ENCODE results near the gene CARS1. TPM values are rescaled to one million over a fixed set of nuclear protein-coding genes. Genes with fewer than 3 reads are reported as not detected.

The CARS1 gene
- total and polyA plus RNA-seq, 9 of the 15 experiments (the other 6 are each of a cell fraction or from before 2014, with no cell fraction given), result 14.4 to 106 (median 73.6) TPM

DNA sequence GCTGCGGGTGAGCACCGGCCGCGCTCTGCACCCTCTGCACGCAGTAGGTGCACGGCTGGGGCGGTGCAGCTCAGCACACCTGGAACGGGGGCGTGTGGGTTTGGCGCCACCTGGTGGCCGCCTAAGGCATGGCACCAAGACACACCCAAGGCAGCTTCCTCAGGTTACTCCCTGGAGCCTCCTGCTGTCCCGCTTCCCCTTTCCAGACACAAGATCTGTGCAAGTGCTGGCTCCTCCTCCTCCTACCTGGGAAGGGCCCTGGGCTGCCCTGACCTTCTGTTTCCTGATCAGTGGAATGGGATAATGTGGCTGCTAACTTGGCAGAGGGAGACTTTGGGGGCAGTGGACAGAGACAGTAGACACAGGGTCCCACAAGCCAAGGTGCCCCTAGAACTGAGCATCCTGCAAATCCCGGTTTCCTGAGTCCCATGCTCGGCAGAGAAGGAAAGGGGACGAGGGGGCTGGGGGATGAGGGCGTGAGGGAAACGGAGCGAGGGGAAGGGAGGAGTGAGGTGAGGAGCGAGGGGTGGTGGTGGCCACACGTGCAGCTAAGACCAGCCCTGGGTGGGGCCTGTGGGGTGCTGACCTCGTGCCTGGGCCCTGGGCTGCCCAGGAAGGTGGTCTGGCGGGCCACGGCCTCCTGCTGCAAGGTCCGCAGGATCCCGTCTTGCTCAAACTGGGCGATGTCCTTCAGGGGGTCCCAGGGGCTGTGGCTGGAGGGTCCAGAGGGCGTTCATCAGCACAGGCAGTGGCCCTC is 34.8 kb upstream of the CARS1 start (continued):
- TF ChIP-seq AFF1 (IDR thresholded peaks at IDR 0.05; ENCODE audit: low read depth in 1 of 2, partially characterized antibody in 2 of 2) (no peak), ZNF79 (CRISPR knock-in tag; IDR thresholded peaks at IDR 0.05; ENCODE audit: low read depth) (no peak), MCM2 (IDR thresholded peaks at IDR 0.05; ENCODE audit: low read depth) (no peak), HIVEP1 (CRISPR knock-in tag; IDR thresholded peaks at IDR 0.05) (no peak), PHF21A (IDR thresholded peaks at IDR 0.05; ENCODE audit: borderline replicate concordance, low read depth) (no peak), ZFX (CRISPR knock-in tag; IDR thresholded peaks at IDR 0.05) (no peak), ADNP (tag; IDR thresholded peaks at IDR 0.05) (no peak), ZBED1 (IDR thresholded peaks at IDR 0.05) (no peak), HMGXB4 (CRISPR knock-in tag; IDR thresholded peaks at IDR 0.05) (no peak), NCOA1 (IDR thresholded peaks at IDR 0.05; ENCODE audit: low read depth) (no peak), HNRNPUL1 (IDR thresholded peaks at IDR 0.05; ENCODE audit: low read length) (no peak), NR2C2 (CRISPR knock-in tag; IDR thresholded peaks at IDR 0.05) (no peak), NR2C2 (tag; IDR thresholded peaks at IDR 0.05) (no peak), SRSF9 (IDR thresholded peaks at IDR 0.05; ENCODE audit: borderline replicate concordance, low read depth, low read length) (no peak), MAFK (IDR thresholded peaks at IDR 0.05; ENCODE audit: low read length) (no peak), STAT5B (CRISPR knock-in tag; IDR thresholded peaks at IDR 0.05) (no peak), FOS (IDR thresholded peaks at IDR 0.05; ENCODE audit: extremely low read depth, insufficient read length) (no peak), PHB (CRISPR knock-in tag; IDR thresholded peaks at IDR 0.05) (no peak), TCF7 (IDR thresholded peaks at IDR 0.05; ENCODE audit: borderline replicate concordance) (no peak)
- TF ChIP-seq, protein P1, sequence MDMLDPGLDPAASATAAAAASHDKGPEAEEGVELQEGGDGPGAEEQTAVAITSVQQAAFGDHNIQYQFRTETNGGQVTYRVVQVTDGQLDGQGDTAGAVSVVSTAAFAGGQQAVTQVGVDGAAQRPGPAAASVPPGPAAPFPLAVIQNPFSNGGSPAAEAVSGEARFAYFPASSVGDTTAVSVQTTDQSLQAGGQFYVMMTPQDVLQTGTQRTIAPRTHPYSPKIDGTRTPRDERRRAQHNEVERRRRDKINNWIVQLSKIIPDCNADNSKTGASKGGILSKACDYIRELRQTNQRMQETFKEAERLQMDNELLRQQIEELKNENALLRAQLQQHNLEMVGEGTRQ (CRISPR knock-in tag; IDR thresholded peaks at IDR 0.05), result no peak
